ENCODE measurements around the gene SDK1.
A peak's percentile ranks its signal among the peaks of the same experiment; 100 is the strongest.

Gene SDK1

GRCh38 chr7:4191525-4191924 lies 890.5 kb downstream of the SDK1 start:
- DNase-seq, result no peak

- DNase-seq, result no peak
These were observed 894.6 kb downstream of the SDK1 start for GRCh38 chr7:4195660-4196059.

DNA sequence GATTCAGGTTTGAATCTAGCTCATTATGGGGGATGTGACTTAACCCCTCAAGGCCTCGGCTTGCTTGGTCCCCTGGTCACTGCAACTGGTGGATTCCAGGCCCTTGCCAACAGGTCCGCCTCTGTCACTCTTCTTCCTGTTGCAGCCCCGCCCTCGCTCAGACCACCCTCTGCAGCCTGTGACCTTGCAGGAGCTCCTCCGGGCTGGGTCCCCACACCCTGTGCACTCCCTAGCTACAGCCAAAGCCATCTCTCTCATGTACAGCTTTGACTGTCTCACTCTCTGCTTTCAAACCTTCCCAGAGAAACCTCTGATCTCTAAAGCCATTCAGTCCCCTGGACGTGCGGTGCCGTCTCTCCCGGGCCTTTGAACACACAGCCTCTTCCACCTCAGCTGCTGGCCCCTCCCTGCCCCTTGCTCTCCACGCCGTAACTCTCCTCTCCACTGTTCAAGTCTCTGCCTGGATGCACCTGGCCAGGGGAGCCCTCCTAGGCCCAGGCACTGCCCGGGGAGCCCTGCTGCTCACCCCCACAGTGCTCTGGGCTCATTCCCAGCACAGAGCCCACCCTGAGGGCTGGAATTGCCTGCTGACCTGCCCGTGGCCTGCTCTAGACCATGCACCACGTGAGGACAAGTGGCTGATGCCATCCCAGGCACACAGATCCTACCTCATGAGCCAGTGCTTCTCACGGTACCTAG lies 895.2 kb downstream of the SDK1 start:
- DNase-seq, result no peak

DNA sequence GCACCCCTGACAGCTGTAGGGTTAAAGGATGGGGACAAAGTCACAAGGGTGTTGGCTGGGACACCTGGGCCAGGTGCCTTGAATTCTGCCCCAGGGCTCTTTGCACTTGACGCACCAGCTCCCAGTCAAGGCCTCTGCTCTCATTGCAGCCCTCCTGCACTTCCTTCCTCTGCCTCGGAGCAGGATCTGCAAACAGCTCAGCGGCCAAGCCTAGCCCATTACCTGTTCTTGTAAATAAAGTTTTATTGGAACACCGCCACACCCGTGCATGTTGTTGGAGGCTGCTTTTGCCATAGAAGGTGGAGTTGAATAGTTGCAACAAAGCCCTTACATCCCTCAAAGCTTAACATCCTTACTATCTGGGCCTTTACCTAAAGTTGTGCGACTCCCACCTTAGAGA lies 897.2 kb downstream of the SDK1 start:
- DNase-seq, result no peak

- no peak for DNase-seq
These were observed 899.6 kb downstream of the SDK1 start for GRCh38 chr7:4200546-4201094.

DNA sequence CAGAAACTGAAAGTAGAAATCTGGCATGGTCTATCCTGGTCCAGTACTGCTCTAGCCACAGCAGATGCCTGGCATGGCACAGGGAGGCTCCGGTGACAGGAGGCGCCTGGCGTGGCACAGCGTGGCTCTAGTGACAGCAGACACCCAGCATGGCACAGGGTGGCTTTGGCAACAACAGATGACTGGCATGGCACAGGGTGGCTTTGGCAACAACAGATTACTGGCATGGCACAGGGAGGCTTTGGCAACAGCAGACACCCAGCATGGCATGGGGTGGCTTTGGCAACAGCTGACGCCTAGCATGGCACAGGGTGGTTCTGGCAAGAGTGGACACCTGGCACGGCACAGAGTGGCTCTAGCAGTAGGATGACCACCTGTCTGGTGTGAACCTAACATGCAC lies 900.5 kb downstream of the SDK1 start:
- DNase-seq, result no peak

- DNase-seq, result no peak
These were observed 901.2 kb downstream of the SDK1 start for GRCh38 chr7:4202154-4202736.

GRCh38 chr7:4202954-4203353 lies 901.9 kb downstream of the SDK1 start:
- no peak for DNase-seq

DNA sequence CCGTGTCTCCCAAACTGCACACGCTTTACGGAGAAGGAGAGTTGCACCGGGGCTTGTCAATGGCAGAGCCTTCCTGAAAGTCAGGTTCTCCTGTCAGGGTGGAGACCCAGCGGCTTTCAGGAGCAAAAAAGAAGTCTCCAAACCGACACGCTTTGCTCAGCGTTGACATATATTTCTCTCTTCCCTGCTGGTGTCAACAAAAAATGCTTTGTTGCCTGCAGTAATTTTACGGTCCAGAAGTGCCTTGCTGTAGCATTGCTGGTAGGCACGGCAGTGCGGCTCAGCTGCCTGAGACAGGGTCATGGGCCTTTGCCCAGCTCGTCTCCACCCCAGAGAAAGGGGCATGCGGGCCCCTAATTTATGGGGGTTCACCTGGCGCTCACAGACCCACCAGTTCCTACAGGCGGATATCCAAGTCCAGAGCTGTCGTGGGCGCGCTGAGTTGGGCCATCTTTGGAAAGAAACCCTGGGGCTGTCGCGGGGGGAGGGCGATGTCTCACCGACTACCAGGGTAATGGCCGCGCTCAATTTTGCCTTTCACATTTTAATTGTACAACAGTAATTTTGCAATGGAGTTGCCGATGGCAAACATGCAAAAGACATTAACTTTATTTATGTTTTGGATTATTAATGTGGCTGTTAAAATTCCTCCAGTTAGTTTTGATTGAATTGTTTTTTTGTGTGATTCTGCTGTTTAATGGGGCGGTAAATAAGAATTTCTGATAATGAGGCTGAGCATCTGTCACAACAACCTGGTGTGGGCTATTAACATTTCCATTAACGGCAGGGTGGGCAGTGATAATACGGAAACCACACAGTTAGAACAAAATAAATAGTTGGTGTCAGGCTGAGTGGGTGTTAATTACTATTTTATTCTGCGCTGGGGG lies 902.8 kb downstream of the SDK1 start:
- no peak for DNase-seq

- peak; percentile 52 for DNase-seq
These were observed 903.6 kb downstream of the SDK1 start for GRCh38 chr7:4204513-4205165.

DNA sequence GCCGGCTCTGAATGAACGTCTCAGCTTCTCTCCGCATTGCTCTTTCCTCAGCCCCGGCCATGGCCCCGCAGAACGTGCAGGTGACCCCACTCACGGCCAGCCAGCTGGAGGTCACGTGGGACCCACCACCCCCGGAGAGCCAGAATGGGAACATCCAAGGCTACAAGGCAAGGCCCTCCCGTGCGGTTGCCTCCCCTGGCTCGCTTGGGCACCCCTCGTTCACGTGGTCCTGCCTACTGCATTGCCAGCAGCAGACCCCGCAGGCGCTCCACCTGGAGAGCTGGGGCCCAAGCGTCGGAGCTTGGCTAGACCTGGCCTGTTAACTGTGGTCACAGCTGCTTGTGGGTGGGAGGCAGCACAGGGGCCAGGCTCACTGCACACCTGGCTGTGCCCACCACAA lies 904.8 kb downstream of the SDK1 start:
- DNase-seq, result no peak

DNA sequence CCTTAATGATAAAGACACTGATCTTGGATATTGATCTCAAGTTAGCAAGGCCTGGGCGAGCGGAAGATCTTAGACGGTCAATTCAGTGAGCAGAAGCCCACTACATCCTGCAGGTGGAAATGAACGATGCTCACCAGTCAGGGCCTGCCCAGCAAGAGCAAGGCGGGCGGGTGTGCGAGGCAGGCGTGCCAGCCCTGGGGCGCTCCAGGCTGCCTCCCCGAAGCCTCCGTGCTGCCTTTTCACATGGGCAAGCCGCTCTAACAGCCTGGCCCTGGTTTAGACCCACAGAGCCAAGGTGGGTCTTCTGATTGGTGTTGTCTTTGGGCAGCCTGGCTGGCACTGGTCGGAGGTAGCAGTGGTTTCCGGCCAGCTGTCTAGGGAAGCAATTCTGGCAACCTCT lies 906.0 kb downstream of the SDK1 start:
- DNase-seq, result no peak

DNA sequence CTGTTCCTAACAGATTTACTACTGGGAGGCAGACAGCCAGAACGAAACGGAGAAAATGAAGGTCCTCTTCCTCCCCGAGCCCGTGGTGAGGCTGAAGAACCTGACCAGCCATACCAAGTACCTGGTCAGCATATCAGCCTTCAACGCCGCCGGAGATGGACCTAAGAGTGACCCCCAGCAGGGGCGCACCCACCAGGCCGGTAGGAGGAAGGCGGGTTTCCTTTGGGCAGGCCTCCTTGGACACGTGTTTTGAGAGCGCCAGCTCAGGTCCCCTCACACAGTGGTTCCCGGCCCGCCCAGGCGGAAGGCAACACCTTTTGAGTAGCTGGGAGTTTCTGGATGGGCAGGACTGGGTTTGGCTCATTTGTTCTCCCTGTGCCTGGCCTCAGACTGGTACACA lies 907.0 kb downstream of the SDK1 start:
- no peak for DNase-seq

DNA sequence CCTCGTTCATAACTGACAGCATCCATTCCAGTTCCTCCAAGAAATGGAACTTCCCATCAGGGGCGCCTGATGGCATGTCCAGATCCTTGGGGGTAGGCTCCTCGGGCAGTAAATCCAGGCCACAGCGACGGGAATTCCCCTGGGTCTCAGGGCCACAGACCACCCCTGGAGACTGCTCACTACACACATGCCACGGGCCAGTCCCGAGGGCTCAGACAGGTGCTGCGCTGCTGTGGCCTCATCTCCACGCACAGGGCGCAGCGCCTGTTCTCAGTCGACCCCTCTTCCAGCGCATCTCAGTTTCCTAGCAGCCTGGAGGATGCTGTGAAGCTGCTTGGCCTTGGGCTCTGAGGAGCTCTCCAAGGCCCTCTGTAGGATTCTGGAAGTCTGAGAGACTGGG lies 907.5 kb downstream of the SDK1 start:
- DNase-seq, result no peak

DNA sequence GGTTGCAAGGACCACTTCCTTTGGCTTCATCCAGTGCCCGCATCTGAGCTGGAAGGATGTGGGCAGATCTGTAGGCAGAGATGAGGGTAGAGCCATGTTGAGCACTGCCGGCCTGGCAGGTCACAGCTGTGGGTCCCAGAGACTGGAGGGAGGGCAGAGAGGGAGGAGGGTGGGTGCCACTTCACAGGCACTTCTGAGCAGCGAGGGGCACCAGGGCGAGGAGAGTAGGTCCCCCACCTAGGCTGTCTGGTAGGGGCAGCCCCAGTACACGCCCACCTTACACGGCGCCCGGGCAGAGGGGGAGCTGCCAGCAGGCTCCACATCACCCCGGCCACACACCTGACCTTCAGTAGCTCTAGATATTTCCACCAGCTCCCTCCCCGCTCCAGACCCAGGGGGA lies 908.1 kb downstream of the SDK1 start:
- no peak for DNase-seq

DNA sequence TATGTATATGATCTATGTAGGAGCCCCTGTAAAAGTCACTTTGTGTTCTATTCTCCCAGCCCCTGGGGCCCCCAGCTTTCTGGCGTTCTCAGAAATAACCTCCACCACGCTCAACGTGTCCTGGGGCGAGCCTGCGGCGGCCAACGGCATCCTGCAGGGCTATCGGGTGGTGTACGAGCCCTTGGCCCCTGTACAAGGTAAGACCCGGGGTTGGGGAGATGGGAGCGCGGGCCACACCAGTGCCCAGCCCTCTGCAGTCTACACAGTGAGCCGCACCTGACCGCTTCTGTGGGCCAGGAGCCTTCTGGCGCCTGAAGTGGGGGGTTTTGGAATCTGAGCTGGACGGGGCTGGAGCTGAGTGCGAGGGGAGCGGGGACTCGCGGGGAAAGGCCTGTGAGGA lies 908.9 kb downstream of the SDK1 start:
- no peak for DNase-seq

- DNase-seq, result no peak
These were observed 909.8 kb downstream of the SDK1 start for GRCh38 chr7:4210821-4211220.

DNA sequence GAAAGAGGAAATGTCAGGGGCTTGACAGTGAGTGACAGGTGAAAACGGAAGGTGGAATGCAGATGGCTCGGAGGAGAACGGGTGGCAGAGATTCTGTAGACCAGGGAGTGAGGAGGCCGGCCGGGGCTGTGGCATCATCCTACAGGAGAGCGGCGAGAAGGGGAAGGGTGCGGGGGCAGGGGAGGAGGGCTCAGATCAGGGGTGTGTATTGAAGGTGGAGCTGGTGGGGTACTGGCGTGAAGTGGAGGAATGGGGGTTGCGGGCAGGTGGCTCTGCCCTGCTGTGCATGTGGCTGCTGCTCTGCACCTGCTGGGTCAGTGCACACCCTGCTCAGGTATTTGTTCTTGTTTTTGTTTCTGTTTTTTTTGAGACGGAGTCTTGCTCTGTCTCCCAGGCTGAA lies 910.2 kb downstream of the SDK1 start:
- no peak for DNase-seq

DNA sequence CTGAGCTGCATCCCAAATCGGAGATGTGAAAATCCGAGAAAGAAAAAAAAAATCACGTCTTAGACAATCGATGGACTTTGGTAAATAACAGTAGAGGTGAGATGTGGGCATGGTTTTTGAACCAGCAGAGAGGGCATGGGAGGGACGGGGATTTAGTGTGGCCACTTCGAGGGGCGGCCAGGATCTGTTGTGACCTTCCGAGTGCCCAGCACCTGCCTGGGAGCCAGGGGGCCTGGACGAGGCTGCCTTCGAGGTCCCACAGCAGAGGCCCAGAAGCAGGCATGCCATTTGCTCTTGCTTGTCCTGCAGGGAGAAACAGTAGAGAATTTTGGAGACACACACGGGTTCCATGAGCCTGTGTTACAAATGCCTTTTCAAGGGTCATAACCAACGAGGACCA lies 911.3 kb downstream of the SDK1 start:
- no peak for DNase-seq

DNA sequence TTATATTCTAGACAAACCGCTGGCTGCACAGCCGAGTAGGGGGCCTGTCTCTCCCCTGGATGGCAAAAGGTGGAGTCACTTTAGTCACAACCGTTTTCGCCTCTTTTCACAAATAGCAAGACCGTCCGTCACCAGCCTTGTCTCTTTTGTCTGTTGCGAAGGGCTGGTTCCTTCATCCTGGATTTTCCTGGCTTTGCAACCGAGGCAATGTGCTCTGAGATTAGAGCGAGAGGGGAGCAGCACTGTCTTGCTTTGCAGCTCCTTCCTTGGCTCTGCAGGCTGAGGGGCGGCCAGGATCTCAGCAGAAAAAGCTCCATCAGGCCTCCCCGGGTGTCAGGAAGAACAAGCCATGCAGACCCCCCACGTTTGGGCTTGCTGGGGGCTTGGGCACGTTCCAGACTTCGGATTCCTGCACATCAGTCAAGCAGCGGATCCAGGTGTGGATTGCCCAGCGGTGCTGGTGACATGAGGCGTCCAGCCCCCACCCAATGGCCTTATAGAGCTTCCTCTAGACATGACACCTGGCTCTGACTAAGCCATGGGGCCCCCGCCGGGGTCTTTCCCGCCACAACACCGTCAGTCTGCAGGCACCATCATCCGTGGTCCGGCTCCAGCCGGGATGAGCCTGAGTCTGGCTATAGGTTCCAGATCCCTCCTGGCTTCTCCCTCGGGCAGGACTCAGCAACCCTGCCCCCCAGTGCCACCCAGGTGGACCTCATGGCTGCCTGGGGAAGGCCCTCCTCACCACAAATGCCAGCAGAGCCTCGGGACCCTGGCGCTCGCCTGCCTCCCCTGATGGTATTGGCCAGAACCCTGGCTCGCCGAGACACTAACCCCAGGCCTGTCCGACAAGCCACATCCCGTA lies 913.5 kb downstream of the SDK1 start:
- no peak for DNase-seq

DNA sequence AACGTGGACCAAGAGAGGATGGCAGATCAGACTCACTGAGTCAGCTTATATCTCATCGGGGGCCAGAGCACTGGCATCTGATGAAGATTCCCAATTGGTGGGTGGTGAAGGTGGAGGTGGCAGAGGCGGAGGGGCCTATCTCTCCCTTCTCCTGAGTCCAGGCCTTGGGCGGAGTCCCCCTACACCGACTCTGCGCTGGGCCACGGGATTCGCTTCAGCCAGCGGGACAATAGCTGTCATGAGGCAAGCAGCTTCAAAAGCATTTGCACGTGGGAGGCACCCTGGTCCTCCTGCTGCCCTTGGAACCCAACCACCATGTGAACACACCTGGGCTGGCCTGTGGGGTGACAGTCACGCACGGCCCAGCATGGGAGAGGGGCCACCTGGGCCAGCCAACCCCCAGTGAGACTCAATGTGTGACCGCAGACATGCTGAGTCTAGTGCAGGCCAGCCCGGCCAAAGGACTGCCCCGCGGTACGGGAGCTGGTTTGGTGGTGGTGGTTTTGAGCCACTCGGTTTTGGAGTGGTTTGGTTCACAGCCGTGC lies 914.2 kb downstream of the SDK1 start:
- no peak for DNase-seq

GRCh38 chr7:4216016-4216415 lies 915.0 kb downstream of the SDK1 start:
- DNase-seq, result no peak
